Measurements from ENCODE around the gene OGFRL1.

Gene OGFRL1

GRCh38 chr6:71324194-71324785, 35.7 kb downstream of the OGFRL1 start:
- no peak for TF ChIP-seq ZBTB7A (IDR thresholded peaks at IDR 0.05; ENCODE audit: low read depth)
- TF ChIP-seq TAF1 (IDR thresholded peaks at IDR 0.05; ENCODE audit: low read depth) = no peak
- TF ChIP-seq RAD21 (IDR thresholded peaks at IDR 0.05; ENCODE audit: low read depth) = no peak
- TF ChIP-seq EGR1 (IDR thresholded peaks at IDR 0.05) = no peak
- TF ChIP-seq FOXM1 (IDR thresholded peaks at IDR 0.05; ENCODE audit: borderline replicate concordance, low read depth) = no peak
- TF ChIP-seq, protein P1, sequence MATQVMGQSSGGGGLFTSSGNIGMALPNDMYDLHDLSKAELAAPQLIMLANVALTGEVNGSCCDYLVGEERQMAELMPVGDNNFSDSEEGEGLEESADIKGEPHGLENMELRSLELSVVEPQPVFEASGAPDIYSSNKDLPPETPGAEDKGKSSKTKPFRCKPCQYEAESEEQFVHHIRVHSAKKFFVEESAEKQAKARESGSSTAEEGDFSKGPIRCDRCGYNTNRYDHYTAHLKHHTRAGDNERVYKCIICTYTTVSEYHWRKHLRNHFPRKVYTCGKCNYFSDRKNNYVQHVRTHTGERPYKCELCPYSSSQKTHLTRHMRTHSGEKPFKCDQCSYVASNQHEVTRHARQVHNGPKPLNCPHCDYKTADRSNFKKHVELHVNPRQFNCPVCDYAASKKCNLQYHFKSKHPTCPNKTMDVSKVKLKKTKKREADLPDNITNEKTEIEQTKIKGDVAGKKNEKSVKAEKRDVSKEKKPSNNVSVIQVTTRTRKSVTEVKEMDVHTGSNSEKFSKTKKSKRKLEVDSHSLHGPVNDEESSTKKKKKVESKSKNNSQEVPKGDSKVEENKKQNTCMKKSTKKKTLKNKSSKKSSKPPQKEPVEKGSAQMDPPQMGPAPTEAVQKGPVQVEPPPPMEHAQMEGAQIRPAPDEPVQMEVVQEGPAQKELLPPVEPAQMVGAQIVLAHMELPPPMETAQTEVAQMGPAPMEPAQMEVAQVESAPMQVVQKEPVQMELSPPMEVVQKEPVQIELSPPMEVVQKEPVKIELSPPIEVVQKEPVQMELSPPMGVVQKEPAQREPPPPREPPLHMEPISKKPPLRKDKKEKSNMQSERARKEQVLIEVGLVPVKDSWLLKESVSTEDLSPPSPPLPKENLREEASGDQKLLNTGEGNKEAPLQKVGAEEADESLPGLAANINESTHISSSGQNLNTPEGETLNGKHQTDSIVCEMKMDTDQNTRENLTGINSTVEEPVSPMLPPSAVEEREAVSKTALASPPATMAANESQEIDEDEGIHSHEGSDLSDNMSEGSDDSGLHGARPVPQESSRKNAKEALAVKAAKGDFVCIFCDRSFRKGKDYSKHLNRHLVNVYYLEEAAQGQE (IDR thresholded peaks at IDR 0.05; ENCODE audit: low read depth) = no peak
- no peak for TF ChIP-seq TEAD4 (IDR thresholded peaks at IDR 0.05)
- TF ChIP-seq EP300 (IDR thresholded peaks at IDR 0.05; ENCODE audit: borderline replicate concordance) = no peak
- TF ChIP-seq CEBPB (IDR thresholded peaks at IDR 0.05) = no peak
- TF ChIP-seq CREB1 (IDR thresholded peaks at IDR 0.05; ENCODE audit: low read depth) = no peak
- TF ChIP-seq USF1 (IDR thresholded peaks at IDR 0.05) = no peak
- no peak for TF ChIP-seq NFIC (IDR thresholded peaks at IDR 0.05)
- no peak for TF ChIP-seq MAX (IDR thresholded peaks at IDR 0.05)
- TF ChIP-seq TCF12 (IDR thresholded peaks at IDR 0.05; ENCODE audit: low read depth) = no peak
- no peak for TF ChIP-seq YY1 (IDR thresholded peaks at IDR 0.05; ENCODE audit: low read depth)

DNA sequence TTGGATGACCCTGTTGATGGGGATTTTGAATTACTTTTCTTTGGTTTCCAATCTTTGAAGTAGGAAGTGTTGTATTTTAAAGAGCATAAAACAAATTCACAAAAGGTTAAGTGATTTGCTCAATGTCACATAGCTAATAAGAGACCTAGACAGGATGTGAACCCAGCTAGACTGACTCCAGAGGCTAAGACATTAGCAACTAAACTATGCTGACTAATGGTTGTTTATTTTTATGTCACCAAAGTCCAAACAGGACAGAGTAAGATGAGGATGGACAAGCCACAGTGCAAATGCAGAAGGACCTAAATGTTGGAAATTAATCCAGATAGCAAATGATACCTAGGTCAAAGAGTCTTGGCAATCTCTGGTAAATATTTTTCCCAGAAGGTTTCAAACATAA, 38.0 kb downstream of the OGFRL1 start:
- TF ChIP-seq TAF1 (IDR thresholded peaks at IDR 0.05; ENCODE audit: low read depth) (no peak), YY1 (IDR thresholded peaks at IDR 0.05; ENCODE audit: low read depth) (no peak), RAD21 (IDR thresholded peaks at IDR 0.05; ENCODE audit: low read depth) (no peak), ZBTB7A (IDR thresholded peaks at IDR 0.05; ENCODE audit: low read depth) (no peak), USF1 (IDR thresholded peaks at IDR 0.05) (no peak), EGR1 (IDR thresholded peaks at IDR 0.05) (no peak), MAX (IDR thresholded peaks at IDR 0.05) (no peak), CEBPB (IDR thresholded peaks at IDR 0.05) (no peak), EP300 (IDR thresholded peaks at IDR 0.05; ENCODE audit: borderline replicate concordance) (no peak), TEAD4 (IDR thresholded peaks at IDR 0.05) (no peak), CREB1 (IDR thresholded peaks at IDR 0.05; ENCODE audit: low read depth) (no peak), TCF12 (IDR thresholded peaks at IDR 0.05; ENCODE audit: low read depth) (no peak), FOXM1 (IDR thresholded peaks at IDR 0.05; ENCODE audit: borderline replicate concordance, low read depth) (no peak)
- TF ChIP-seq, protein P1 (IDR thresholded peaks at IDR 0.05; ENCODE audit: low read depth) = no peak

GRCh38 chr6:71330501-71330900, 41.9 kb downstream of the OGFRL1 start:
- no peak for TF ChIP-seq ZBTB7A (IDR thresholded peaks at IDR 0.05; ENCODE audit: low read depth)
- no peak for TF ChIP-seq NFIC (IDR thresholded peaks at IDR 0.05)
- no peak for TF ChIP-seq RAD21 (IDR thresholded peaks at IDR 0.05; ENCODE audit: low read depth)
- TF ChIP-seq TCF12 (IDR thresholded peaks at IDR 0.05; ENCODE audit: low read depth) = no peak
- no peak for TF ChIP-seq CREB1 (IDR thresholded peaks at IDR 0.05; ENCODE audit: low read depth)
- TF ChIP-seq EGR1 (IDR thresholded peaks at IDR 0.05) = no peak
- TF ChIP-seq USF1 (IDR thresholded peaks at IDR 0.05) = no peak
- TF ChIP-seq, protein P1 (IDR thresholded peaks at IDR 0.05; ENCODE audit: low read depth) = no peak
- TF ChIP-seq MAX (IDR thresholded peaks at IDR 0.05) = no peak
- TF ChIP-seq YY1 (IDR thresholded peaks at IDR 0.05; ENCODE audit: low read depth) = no peak
- TF ChIP-seq EP300 (IDR thresholded peaks at IDR 0.05; ENCODE audit: borderline replicate concordance) = no peak
- TF ChIP-seq CEBPB (IDR thresholded peaks at IDR 0.05) = no peak
- TF ChIP-seq FOXM1 (IDR thresholded peaks at IDR 0.05; ENCODE audit: borderline replicate concordance, low read depth) = no peak
- TF ChIP-seq TAF1 (IDR thresholded peaks at IDR 0.05; ENCODE audit: low read depth) = no peak
- no peak for TF ChIP-seq TEAD4 (IDR thresholded peaks at IDR 0.05)
